AG09309 (cell line): ENCODE data around the gene LAMA4.

Source experiments
- DNase-seq: peaks from one replicate; pipeline ENCODE4 v3.0.0-alpha.2; 2010; ENCODE audit warnings: low read depth
- H3K4me3 ChIP-seq: 2 replicates; pipeline ENCODE4 v1.5.1; 2011; ENCODE audit warnings: mild to moderate bottlenecking, low read depth, low read length, moderate library complexity; ENCODE audit not compliant: control insufficient read depth
- TF ChIP-seq, protein P1 (sequence below): IDR thresholded peaks from 2 replicates; pipeline ENCODE4 v1.5.1; 2011; ENCODE audit warnings: mild to moderate bottlenecking, low read depth, low read length, inconsistent platforms; ENCODE audit not compliant: insufficient read depth, control insufficient read depth; ENCODE audit errors: missing control alignments

Gene LAMA4

DNA sequence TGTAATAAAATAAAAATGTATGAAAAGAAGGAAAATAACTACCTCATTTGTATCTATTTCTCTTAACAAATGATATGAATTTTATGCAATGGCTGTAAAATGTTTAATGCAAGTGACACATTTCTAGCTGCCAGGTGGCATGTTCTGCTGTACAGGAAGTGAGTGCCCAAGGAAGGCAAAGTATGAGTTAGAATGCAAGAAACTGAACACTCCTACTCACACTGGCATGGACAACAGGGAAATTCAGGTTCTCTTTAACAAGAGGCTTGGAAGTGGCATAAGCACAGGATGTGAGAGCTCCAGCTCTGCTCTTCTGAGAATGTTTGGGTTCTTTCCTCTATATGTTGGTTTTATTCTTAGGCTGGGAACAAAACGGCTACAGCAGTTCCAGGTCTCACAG lies 20.4 kb upstream of the LAMA4 start:
- TF ChIP-seq, protein P1, sequence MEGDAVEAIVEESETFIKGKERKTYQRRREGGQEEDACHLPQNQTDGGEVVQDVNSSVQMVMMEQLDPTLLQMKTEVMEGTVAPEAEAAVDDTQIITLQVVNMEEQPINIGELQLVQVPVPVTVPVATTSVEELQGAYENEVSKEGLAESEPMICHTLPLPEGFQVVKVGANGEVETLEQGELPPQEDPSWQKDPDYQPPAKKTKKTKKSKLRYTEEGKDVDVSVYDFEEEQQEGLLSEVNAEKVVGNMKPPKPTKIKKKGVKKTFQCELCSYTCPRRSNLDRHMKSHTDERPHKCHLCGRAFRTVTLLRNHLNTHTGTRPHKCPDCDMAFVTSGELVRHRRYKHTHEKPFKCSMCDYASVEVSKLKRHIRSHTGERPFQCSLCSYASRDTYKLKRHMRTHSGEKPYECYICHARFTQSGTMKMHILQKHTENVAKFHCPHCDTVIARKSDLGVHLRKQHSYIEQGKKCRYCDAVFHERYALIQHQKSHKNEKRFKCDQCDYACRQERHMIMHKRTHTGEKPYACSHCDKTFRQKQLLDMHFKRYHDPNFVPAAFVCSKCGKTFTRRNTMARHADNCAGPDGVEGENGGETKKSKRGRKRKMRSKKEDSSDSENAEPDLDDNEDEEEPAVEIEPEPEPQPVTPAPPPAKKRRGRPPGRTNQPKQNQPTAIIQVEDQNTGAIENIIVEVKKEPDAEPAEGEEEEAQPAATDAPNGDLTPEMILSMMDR: no peak
- DNase-seq: no peak

DNA sequence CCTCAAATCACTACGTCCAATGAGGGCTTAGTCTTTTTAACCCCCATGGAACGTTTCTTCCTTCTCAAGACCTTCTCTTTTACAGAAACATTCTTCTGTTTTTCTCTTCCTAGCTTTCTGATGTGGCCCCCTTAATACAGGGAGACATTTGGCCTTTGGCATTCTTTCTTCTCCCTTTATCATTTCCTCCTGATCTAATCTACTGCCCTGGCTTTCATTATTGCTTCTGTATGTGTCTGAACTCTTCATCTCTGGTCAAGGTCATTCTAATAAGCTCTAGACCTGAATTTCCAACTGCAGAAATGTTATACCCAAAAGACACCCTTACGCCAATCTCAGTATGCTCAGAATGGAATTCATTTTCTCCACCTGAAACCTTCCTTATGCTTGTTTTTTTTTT lies 18.4 kb upstream of the LAMA4 start:
- TF ChIP-seq, protein P1: no peak
- no peak for DNase-seq
- H3K4me3 ChIP-seq: no peak overlapping the region

More for the DNA sequence above, 20.4 kb upstream of the LAMA4 start:
- no peak overlapping the region for H3K4me3 ChIP-seq

DNA sequence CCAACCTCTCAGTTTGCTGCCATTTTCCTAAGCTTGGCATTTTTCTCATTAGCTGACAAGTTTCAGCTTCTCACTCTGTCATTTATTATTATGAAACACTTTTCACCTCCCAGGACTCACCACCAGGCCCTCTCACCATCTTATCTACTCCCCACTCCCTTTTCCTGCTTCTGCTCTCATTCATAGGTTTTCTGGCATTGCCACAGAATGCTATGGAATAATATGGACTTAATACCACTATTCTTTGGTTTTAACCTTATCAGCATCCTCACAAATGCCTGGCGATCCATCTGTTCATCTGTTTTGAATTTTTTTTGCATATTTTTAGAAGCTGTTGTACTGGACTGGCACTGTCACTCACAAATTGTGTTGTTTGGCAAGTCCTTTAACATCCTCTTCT lies 16.4 kb upstream of the LAMA4 start:
- no peak overlapping the region for H3K4me3 ChIP-seq
- DNase-seq: no peak
- TF ChIP-seq, protein P1: no peak

DNA sequence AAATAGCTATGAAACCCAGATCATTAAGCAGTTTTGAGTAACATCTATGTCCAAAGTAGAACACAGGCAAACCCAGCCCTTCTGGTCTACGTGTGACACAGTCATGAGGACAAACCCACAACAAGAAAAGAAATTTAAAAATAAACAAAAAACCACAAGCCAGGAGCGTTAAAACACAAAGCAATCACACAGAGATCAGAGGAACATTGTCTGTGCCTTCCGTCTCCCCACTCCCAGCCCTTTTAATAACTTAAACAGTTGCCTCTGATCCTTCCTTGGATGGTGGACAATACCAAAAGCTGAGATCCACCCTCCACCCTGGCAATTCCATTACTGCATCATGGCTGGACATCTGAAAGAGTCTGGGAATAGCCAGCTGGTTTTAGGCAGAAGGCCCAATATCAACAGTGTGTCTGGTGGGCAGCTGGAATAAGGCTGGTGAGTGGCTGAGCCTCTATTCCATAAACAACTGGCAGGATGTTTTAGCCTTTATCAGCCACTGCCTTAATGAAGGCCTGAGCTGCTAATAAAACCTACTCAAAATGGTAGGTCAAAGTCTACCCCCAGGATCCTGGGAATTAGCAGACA lies 15.7 kb upstream of the LAMA4 start:
- TF ChIP-seq, protein P1: no peak
- DNase-seq: no peak
- no peak overlapping the region for H3K4me3 ChIP-seq

DNA sequence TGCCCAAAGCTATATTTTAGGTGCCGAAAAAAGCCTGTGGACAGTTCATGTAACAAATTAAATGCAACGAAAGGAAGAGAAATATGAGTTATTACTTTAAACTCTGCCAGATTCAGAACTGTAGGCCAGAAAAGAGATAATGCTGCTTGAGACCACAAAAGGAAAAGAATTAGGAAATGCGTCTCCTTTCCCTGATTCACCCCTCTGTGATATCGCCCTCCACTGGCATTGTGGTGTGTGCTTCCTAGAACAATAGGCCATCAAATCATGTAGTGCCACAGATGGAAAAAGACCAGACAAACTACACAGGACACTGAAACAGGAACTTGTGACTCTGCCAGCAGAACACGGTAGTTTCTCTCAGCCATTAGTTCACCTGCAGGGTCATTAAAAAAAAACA lies 14.7 kb upstream of the LAMA4 start:
- DNase-seq: no peak
- H3K4me3 ChIP-seq: no peak overlapping the region
- TF ChIP-seq, protein P1: peak; percentile 49

DNA sequence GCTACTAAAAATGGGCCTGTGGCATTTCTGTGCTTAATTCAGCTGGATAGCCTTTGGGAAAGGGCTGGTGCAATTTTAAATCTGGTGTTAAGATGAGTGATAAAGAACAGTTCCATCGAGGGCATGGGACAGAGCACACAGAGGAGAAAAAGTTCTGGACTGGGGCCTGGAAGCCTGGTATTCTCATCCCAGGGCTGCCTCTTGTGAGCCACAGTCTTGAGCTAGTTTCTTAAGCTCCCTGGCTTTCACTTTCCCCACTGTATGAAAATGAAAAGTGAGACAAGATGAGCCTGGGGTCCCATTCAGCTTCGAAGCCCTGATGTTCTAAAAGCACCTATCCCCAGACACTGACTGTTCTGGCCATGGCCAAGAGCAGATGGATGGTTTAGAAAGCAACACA lies 14.3 kb upstream of the LAMA4 start:
- TF ChIP-seq, protein P1: no peak
- no peak for DNase-seq

DNA sequence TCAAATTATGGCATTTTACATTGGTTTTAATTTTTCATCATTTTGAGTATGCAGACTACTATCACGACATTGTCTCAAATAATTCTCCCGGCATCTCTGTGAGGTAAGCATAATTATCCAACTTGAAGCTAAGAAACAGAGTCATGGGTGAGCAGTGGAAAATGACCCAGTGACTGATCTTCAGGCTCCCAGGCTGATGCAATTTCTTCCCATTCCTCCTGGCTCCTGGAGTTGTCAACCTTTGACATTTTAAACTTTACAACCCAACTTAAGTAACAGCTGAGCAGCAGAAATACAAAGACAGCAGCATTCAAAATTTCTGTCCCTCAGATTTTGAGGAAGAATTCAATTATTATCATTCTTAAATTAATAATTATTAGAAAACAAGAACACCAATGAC lies 13.7 kb upstream of the LAMA4 start:
- no peak for DNase-seq
- TF ChIP-seq, protein P1: no peak
- no peak overlapping the region for H3K4me3 ChIP-seq

More for the DNA sequence above, 14.3 kb upstream of the LAMA4 start:
- no peak overlapping the region for H3K4me3 ChIP-seq
